Measurements from ENCODE around the gene MMP28.

The MMP28 gene

GRCh38 chr17:35726953-35727460 lies 68.4 kb downstream of the MMP28 start:
- no peaks in the 10 kb centered on the region for H3F3A ChIP-seq (ENCODE audit: control insufficient read depth, insufficient read depth)

DNA sequence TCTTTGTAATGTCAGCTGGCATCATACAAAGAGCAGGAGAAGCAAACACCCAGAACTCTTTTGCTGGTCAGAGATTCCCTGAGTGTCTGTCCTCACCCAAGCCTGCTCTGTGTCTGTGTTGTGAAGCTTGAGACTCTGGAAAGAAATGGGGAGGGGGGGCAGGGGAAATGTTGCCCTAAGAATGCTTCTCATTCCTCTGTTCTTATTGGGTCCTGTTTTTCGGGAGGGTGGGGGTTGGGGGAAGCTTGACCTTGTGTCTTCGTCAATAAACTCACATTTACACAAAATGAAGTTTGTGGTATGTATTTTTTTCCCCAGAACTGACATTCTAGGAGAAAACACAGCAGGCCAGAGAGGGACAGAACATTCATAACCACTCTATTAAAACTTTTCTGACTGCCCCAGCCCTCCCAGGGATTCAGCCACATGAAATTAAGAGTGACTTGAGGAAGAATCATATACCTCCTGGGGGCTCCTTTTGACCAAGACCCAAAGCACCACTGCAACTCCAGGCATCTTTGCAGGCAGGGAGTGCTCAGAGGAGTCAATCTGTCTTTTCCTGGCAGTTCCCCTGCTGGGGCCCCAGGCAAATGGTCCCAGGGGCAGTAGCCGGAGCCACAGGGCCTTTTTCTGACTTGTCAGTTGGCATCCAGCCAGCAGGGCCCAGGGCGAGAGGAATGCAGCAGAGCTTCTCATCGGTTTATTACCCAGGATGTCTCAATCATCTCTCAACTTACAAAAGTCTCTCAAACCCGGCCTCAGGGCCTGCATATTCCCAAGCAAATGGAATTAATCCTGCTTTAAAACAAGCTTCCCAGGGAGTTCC lies 69.1 kb downstream of the MMP28 start:
- Histone ChIP-seq H3K4me1 (ENCODE audit: control insufficient read depth, low read length) (peaks cover 12% of the 10 kb centered on the region), H4K20me1 (ENCODE audit: control insufficient read depth, insufficient read depth, low read depth, low read length) (no peaks in the 10 kb centered on the region), H3K36me3 (ENCODE audit: control insufficient read depth, low read length) (peaks cover 13% of the 10 kb centered on the region), H3K79me2 (ENCODE audit: control insufficient read depth, low read length) (no peaks in the 10 kb centered on the region), H3K4me2 (ENCODE audit: low read length) (no peak overlapping the region), H3K9me3 (ENCODE audit: control insufficient read depth, insufficient read depth, low read length) (no peaks in the 10 kb centered on the region), H3K4me3 (ENCODE audit: low read length) (no peak overlapping the region), H3K27ac (ENCODE audit: low read depth, low read length) (no peak overlapping the region), H3F3A (ENCODE audit: control insufficient read depth, insufficient read depth) (no peaks in the 10 kb centered on the region), H3K27me3 (ENCODE audit: control insufficient read depth, low read length) (peaks cover 8% of the 10 kb centered on the region), H3K9me2 (replicated peaks; ENCODE audit: control insufficient read depth, low read length) (no peaks in the 10 kb centered on the region)
- TF ChIP-seq EZH2phosphoT487 (IDR thresholded peaks at IDR 0.05; ENCODE audit: borderline replicate concordance, low read length): no peak
- TF ChIP-seq, protein P1, sequence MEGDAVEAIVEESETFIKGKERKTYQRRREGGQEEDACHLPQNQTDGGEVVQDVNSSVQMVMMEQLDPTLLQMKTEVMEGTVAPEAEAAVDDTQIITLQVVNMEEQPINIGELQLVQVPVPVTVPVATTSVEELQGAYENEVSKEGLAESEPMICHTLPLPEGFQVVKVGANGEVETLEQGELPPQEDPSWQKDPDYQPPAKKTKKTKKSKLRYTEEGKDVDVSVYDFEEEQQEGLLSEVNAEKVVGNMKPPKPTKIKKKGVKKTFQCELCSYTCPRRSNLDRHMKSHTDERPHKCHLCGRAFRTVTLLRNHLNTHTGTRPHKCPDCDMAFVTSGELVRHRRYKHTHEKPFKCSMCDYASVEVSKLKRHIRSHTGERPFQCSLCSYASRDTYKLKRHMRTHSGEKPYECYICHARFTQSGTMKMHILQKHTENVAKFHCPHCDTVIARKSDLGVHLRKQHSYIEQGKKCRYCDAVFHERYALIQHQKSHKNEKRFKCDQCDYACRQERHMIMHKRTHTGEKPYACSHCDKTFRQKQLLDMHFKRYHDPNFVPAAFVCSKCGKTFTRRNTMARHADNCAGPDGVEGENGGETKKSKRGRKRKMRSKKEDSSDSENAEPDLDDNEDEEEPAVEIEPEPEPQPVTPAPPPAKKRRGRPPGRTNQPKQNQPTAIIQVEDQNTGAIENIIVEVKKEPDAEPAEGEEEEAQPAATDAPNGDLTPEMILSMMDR (IDR thresholded peaks at IDR 0.05; ENCODE audit: low read depth, low read length, poor library complexity, severe bottlenecking): no peak

More at GRCh38 chr17:35726953-35727460, 68.4 kb downstream of the MMP28 start:
- Histone ChIP-seq H3K4me1 (ENCODE audit: control insufficient read depth, low read length) (peaks cover 12% of the 10 kb centered on the region), H3K4me3 (ENCODE audit: low read length) (no peak overlapping the region), H3K27ac (ENCODE audit: low read depth, low read length) (no peak overlapping the region), H3K79me2 (ENCODE audit: control insufficient read depth, low read length) (no peaks in the 10 kb centered on the region), H3K27me3 (ENCODE audit: control insufficient read depth, low read length) (peaks cover 11% of the 10 kb centered on the region), H4K20me1 (ENCODE audit: control insufficient read depth, insufficient read depth, low read depth, low read length) (no peaks in the 10 kb centered on the region), H3K9me2 (replicated peaks; ENCODE audit: control insufficient read depth, low read length) (no peaks in the 10 kb centered on the region), H3K36me3 (ENCODE audit: control insufficient read depth, low read length) (peaks cover 13% of the 10 kb centered on the region), H3K4me2 (ENCODE audit: low read length) (no peak overlapping the region), H3K9me3 (ENCODE audit: control insufficient read depth, insufficient read depth, low read length) (no peaks in the 10 kb centered on the region)
- TF ChIP-seq EZH2phosphoT487 (IDR thresholded peaks at IDR 0.05; ENCODE audit: borderline replicate concordance, low read length): no peak
- TF ChIP-seq, protein P1 (IDR thresholded peaks at IDR 0.05; ENCODE audit: low read depth, low read length, poor library complexity, severe bottlenecking): no peak

DNA sequence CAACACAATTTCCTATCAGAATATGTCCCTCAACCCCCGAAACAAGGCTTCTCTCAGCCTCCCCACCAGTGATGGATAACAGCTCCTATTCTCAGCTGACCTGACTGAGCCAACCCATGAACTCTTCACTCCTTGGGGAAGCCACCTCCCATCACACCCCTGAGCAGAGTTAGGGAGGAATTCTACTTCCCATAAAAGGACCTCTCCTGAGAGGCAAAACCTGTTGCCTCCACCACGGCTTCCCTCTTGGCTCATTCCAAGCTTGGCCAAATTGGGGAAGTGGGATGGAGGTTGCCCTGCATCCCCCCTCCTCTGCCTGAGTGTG lies 69.7 kb downstream of the MMP28 start:
- no peak overlapping the region for H3K4me3 ChIP-seq (ENCODE audit: low read length)
- H3K4me1 ChIP-seq (ENCODE audit: control insufficient read depth, low read length): peaks cover 12% of the 10 kb centered on the region
- no peak overlapping the region for H3K27ac ChIP-seq (ENCODE audit: low read depth, low read length)
- TF ChIP-seq EZH2phosphoT487 (IDR thresholded peaks at IDR 0.05; ENCODE audit: borderline replicate concordance, low read length): no peak
- TF ChIP-seq, protein P1 (IDR thresholded peaks at IDR 0.05; ENCODE audit: low read depth, low read length, poor library complexity, severe bottlenecking): no peak
- no peaks in the 10 kb centered on the region; the same call in 1 of the 2 replicates for H4K20me1 ChIP-seq (ENCODE audit: control insufficient read depth, insufficient read depth, low read depth, low read length)
- no peaks in the 10 kb centered on the region for H3K9me3 ChIP-seq (ENCODE audit: control insufficient read depth, insufficient read depth, low read length)
- no peaks in the 10 kb centered on the region for H3K79me2 ChIP-seq (ENCODE audit: control insufficient read depth, low read length)
- no peaks in the 10 kb centered on the region for H3K9me2 ChIP-seq (replicated peaks; ENCODE audit: control insufficient read depth, low read length)
- no peak overlapping the region for H3K4me2 ChIP-seq (ENCODE audit: low read length)
- H3K36me3 ChIP-seq (ENCODE audit: control insufficient read depth, low read length): peaks cover 13% of the 10 kb centered on the region
- H3K27me3 ChIP-seq (ENCODE audit: control insufficient read depth, low read length): peaks cover 2% of the 10 kb centered on the region
- no peaks in the 10 kb centered on the region for H3F3A ChIP-seq (ENCODE audit: control insufficient read depth, insufficient read depth)
